Measurements from ENCODE around the gene MRPS6. TPM values are rescaled to one million over a fixed set of nuclear protein-coding genes. Genes with fewer than 3 reads are reported as not detected.
A peak's percentile ranks its signal among the peaks of the same experiment; 100 is the strongest.

Gene MRPS6
- total and polyA plus RNA-seq, 2 of the 13 experiments (the other 11 are each of a cell fraction or from before 2014, with no cell fraction given), result 14.2 to 26.9 TPM

DNA sequence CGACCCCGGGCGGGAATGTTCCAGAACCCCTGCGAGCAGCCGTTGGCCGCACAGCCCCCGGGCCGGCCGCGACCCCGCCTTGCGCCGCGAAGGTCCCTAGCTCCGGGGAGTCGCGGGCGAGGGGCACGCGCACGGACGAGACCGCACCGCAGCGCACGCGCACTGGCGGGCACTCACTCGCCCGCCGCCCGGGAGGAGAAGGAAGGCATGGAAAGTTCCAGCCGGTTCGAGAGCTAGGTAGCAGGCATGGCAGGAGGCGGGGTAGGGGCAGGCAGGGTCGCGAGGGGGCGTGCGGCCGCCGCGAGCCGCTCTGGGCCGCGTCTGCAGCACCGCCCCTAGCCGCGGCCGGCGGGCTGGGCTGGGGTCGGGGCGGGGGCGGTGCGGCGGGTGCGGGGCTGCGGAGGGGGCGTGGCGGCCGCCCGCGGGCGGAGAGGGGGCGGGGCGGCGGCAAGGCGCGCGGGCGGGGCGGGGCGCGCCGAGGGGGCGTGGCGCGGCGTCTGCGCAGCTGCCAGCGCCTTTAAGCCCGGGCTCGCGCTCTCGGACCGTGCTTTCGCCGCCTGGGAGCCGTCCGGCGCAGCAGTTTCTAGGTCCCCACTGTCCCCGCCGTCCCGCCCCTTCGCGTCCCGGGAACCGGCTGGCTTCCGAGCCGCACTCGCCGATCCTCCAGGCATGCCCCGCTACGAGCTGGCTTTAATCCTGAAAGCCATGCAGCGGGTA lies at the start of gene MRPS6, which contains the start of gene SLC5A3 (continued):
- TF ChIP-seq, protein P1, sequence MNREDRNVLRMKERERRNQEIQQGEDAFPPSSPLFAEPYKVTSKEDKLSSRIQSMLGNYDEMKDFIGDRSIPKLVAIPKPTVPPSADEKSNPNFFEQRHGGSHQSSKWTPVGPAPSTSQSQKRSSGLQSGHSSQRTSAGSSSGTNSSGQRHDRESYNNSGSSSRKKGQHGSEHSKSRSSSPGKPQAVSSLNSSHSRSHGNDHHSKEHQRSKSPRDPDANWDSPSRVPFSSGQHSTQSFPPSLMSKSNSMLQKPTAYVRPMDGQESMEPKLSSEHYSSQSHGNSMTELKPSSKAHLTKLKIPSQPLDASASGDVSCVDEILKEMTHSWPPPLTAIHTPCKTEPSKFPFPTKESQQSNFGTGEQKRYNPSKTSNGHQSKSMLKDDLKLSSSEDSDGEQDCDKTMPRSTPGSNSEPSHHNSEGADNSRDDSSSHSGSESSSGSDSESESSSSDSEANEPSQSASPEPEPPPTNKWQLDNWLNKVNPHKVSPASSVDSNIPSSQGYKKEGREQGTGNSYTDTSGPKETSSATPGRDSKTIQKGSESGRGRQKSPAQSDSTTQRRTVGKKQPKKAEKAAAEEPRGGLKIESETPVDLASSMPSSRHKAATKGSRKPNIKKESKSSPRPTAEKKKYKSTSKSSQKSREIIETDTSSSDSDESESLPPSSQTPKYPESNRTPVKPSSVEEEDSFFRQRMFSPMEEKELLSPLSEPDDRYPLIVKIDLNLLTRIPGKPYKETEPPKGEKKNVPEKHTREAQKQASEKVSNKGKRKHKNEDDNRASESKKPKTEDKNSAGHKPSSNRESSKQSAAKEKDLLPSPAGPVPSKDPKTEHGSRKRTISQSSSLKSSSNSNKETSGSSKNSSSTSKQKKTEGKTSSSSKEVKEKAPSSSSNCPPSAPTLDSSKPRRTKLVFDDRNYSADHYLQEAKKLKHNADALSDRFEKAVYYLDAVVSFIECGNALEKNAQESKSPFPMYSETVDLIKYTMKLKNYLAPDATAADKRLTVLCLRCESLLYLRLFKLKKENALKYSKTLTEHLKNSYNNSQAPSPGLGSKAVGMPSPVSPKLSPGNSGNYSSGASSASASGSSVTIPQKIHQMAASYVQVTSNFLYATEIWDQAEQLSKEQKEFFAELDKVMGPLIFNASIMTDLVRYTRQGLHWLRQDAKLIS (CRISPR knock-in tag; IDR thresholded peaks at IDR 0.05), result no peak
- no peak for TF ChIP-seq BORCS8-MEF2B (CRISPR knock-in tag; IDR thresholded peaks at IDR 0.05)
- TF ChIP-seq HDAC2 (CRISPR knock-in tag; IDR thresholded peaks at IDR 0.05), result peak; percentile 28; the same call in 1 of the 2 replicates
- TF ChIP-seq MIXL1 (CRISPR knock-in tag; IDR thresholded peaks at IDR 0.05), result no peak
- TF ChIP-seq, protein P2, sequence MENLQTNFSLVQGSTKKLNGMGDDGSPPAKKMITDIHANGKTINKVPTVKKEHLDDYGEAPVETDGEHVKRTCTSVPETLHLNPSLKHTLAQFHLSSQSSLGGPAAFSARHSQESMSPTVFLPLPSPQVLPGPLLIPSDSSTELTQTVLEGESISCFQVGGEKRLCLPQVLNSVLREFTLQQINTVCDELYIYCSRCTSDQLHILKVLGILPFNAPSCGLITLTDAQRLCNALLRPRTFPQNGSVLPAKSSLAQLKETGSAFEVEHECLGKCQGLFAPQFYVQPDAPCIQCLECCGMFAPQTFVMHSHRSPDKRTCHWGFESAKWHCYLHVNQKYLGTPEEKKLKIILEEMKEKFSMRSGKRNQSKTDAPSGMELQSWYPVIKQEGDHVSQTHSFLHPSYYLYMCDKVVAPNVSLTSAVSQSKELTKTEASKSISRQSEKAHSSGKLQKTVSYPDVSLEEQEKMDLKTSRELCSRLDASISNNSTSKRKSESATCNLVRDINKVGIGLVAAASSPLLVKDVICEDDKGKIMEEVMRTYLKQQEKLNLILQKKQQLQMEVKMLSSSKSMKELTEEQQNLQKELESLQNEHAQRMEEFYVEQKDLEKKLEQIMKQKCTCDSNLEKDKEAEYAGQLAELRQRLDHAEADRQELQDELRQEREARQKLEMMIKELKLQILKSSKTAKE (CRISPR knock-in tag; IDR thresholded peaks at IDR 0.05; ENCODE audit: borderline replicate concordance), result no peak
- TF ChIP-seq, protein P3, sequence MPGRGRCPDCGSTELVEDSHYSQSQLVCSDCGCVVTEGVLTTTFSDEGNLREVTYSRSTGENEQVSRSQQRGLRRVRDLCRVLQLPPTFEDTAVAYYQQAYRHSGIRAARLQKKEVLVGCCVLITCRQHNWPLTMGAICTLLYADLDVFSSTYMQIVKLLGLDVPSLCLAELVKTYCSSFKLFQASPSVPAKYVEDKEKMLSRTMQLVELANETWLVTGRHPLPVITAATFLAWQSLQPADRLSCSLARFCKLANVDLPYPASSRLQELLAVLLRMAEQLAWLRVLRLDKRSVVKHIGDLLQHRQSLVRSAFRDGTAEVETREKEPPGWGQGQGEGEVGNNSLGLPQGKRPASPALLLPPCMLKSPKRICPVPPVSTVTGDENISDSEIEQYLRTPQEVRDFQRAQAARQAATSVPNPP (CRISPR knock-in tag; IDR thresholded peaks at IDR 0.05), result no peak
- no peak for TF ChIP-seq NFIB (CRISPR knock-in tag; IDR thresholded peaks at IDR 0.05; ENCODE audit: borderline replicate concordance)
- TF ChIP-seq, protein P4, sequence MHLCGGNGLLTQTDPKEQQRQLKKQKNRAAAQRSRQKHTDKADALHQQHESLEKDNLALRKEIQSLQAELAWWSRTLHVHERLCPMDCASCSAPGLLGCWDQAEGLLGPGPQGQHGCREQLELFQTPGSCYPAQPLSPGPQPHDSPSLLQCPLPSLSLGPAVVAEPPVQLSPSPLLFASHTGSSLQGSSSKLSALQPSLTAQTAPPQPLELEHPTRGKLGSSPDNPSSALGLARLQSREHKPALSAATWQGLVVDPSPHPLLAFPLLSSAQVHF (CRISPR knock-in tag; IDR thresholded peaks at IDR 0.05), result no peak
- TF ChIP-seq PHF21A (CRISPR knock-in tag; IDR thresholded peaks at IDR 0.05), result peak; percentile 62; the same call in 1 of the 2 replicates
- 0 out of 2 replicates have a peak, but pooled peaks have one; percentile 73 for TF ChIP-seq ZNF234 (CRISPR knock-in tag; conservative IDR thresholded peaks at IDR 0.05)
- TF ChIP-seq SETDB1 (CRISPR knock-in tag; IDR thresholded peaks at IDR 0.05; ENCODE audit: borderline replicate concordance), result no peak
- TF ChIP-seq ZNF619 (CRISPR knock-in tag; IDR thresholded peaks at IDR 0.05), result no peak
- TF ChIP-seq ZNF564 (CRISPR knock-in tag; IDR thresholded peaks at IDR 0.05), result no peak
- TF ChIP-seq, protein P5, sequence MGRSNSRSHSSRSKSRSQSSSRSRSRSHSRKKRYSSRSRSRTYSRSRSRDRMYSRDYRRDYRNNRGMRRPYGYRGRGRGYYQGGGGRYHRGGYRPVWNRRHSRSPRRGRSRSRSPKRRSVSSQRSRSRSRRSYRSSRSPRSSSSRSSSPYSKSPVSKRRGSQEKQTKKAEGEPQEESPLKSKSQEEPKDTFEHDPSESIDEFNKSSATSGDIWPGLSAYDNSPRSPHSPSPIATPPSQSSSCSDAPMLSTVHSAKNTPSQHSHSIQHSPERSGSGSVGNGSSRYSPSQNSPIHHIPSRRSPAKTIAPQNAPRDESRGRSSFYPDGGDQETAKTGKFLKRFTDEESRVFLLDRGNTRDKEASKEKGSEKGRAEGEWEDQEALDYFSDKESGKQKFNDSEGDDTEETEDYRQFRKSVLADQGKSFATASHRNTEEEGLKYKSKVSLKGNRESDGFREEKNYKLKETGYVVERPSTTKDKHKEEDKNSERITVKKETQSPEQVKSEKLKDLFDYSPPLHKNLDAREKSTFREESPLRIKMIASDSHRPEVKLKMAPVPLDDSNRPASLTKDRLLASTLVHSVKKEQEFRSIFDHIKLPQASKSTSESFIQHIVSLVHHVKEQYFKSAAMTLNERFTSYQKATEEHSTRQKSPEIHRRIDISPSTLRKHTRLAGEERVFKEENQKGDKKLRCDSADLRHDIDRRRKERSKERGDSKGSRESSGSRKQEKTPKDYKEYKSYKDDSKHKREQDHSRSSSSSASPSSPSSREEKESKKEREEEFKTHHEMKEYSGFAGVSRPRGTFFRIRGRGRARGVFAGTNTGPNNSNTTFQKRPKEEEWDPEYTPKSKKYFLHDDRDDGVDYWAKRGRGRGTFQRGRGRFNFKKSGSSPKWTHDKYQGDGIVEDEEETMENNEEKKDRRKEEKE (IDR thresholded peaks at IDR 0.05), result no peak
- TF ChIP-seq CBX1 (IDR thresholded peaks at IDR 0.05; ENCODE audit: low read depth), result no peak
- TF ChIP-seq, protein P6, sequence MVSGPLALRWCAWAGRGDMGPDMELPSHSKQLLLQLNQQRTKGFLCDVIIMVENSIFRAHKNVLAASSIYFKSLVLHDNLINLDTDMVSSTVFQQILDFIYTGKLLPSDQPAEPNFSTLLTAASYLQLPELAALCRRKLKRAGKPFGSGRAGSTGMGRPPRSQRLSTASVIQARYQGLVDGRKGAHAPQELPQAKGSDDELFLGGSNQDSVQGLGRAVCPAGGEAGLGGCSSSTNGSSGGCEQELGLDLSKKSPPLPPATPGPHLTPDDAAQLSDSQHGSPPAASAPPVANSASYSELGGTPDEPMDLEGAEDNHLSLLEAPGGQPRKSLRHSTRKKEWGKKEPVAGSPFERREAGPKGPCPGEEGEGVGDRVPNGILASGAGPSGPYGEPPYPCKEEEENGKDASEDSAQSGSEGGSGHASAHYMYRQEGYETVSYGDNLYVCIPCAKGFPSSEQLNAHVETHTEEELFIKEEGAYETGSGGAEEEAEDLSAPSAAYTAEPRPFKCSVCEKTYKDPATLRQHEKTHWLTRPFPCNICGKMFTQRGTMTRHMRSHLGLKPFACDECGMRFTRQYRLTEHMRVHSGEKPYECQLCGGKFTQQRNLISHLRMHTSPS (CRISPR knock-in tag; IDR thresholded peaks at IDR 0.05; ENCODE audit: low read depth), result no peak
- no peak for TF ChIP-seq GATAD1 (CRISPR knock-in tag; IDR thresholded peaks at IDR 0.05)

Measured in HepG2 (cell line).